ENCODE data around the gene PCSK6.

PCSK6 gene

GRCh38 chr15:101322016-101322695, 167.4 kb downstream of the PCSK6 start:
- DNase-seq, result no peak

GRCh38 chr15:101320501-101321052, 168.9 kb downstream of the PCSK6 start:
- DNase-seq, result no peak

- no peak for DNase-seq
These were observed 170.7 kb downstream of the PCSK6 start for GRCh38 chr15:101318839-101319238.

- no peak for DNase-seq
These were observed 171.2 kb downstream of the PCSK6 start for GRCh38 chr15:101318147-101318819.

- DNase-seq, result no peak
These were observed 172.1 kb downstream of the PCSK6 start for GRCh38 chr15:101317336-101317872.

- DNase-seq, result no peak
These were observed 173.0 kb downstream of the PCSK6 start for GRCh38 chr15:101316529-101316928.

- no peak for DNase-seq
These were observed 173.8 kb downstream of the PCSK6 start for GRCh38 chr15:101315736-101316135.

- no peak for DNase-seq
These were observed 175.0 kb downstream of the PCSK6 start for GRCh38 chr15:101314336-101315125.

GRCh38 chr15:101313041-101313761, 176.3 kb downstream of the PCSK6 start:
- DNase-seq, result no peak

- DNase-seq, result no peak
These were observed 179.0 kb downstream of the PCSK6 start for GRCh38 chr15:101310508-101310907.

GRCh38 chr15:101310161-101310480, 179.4 kb downstream of the PCSK6 start:
- no peak for DNase-seq

GRCh38 chr15:101309436-101310160, 179.9 kb downstream of the PCSK6 start:
- peak; percentile 33 for DNase-seq

GRCh38 chr15:101308604-101309435, 180.7 kb downstream of the PCSK6 start:
- peak; percentile 15 for DNase-seq

- DNase-seq, result no peak
These were observed 181.5 kb downstream of the PCSK6 start for GRCh38 chr15:101307897-101308603.

GRCh38 chr15:101307048-101307896, 182.2 kb downstream of the PCSK6 start:
- DNase-seq, result peak; percentile 20

GRCh38 chr15:101306341-101307047, 183.0 kb downstream of the PCSK6 start:
- no peak for DNase-seq

GRCh38 chr15:101305820-101306255, 183.7 kb downstream of the PCSK6 start:
- DNase-seq, result no peak

- no peak for DNase-seq
These were observed 186.1 kb downstream of the PCSK6 start for GRCh38 chr15:101303408-101303807.
